AG20443 (cell line): ENCODE results near the gene BICD2.

Experiments
- DNase-seq: peaks from one replicate; pipeline ENCODE4 v3.0.0; 2012; ENCODE audit warnings: low spot score, mixed read lengths

The BICD2 gene

DNA sequence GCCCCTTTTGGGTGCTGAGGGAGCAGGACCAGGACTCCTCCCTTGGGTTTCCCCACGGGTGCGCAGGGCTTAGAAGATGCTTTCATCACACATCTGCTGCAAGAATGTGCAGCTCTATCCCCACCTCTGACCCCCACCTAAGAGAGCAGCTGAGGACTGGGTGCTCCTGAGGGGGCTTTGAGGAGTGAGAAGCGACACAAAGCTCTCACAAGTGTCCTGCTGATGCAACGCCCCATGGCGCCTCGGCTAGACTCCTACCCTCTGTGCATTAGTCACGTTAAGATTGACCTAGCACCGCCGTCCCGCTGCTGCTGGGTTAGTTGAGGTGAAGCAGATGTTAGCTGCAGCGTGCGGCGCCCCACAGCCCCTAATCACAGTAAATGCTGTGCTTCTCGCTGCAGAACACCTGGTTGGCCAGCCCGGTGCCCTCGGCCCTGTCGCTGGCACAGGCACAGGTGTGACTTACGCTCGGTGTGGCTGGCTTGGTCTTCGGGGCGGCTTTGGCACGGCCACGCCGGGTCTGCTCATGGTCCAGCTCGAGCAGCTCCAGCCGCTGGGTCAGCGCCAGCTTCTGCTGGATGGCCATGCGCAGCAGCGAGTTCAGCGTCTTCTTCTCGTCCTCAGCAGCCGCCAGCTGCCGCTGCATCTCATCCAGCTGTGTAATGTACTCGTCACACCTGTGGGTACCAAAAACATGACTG, 49.7 kb downstream of the BICD2 start:
- DNase-seq, result no peak

DNA sequence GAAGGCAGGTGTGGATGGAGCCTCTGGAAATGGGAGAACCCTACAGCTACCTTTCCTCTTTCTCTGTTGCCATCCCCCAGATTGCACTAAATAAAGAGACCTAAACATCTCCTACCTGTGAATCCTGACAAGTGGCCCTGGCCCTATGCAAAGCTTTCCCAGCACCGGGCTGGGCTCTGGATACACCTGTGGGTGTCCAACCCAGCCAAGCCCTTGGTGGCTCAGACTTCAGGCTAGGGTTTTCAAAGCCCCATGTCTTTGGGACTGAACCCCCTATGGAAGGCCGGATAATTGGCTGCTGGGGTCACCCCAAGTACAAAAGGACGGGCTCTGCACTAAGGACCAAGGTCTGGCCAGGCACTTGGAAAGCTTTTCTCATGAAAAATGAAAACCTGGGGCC, 50.6 kb downstream of the BICD2 start:
- no peak for DNase-seq

GRCh38 chr9:92713528-92713927, 51.1 kb downstream of the BICD2 start:
- no peak for DNase-seq

- DNase-seq, result no peak
These were observed 51.9 kb downstream of the BICD2 start for GRCh38 chr9:92712767-92713166.

- no peak for DNase-seq
These were observed 52.8 kb downstream of the BICD2 start for GRCh38 chr9:92711844-92712243.

DNA sequence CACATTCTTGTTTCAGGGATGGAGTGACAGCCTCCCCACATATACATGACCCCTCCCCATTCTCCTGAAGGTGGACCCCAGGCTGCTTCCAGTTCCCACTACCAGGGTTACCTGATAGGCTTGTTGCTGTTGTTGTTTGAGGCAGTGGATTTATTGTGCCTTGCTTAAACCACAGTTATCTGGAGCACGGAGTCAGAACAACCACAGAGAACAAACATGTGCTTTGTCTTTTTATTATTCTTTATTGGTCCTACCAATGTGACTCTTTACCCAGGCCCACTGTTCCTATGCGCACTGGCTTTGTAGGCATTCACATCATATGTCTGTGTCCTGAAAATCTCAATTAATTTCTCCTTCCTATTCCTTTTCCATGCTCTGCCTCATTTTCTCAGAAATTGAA, 53.5 kb downstream of the BICD2 start:
- DNase-seq, result no peak

GRCh38 chr9:92710368-92710767, 54.3 kb downstream of the BICD2 start:
- no peak for DNase-seq

DNA sequence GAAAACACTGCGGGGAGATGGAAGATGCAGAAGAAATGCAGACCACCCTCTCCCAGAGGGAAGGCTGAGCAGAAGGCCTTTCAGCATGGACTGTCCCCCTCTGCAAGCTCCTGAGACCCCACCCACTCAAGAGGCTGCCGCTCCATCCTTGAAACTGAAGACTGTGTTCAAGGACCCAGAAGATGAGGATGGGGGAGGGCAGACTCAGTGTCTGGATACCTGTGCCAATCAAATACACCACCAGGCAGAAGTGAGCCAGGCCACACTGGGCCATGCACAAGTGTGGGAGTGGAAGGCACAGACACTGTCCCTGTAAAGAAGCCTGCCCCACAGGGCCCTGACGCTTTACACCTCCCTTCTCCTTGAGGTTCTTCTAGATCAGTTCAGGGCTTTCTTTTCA, 54.7 kb downstream of the BICD2 start:
- no peak for DNase-seq

DNA sequence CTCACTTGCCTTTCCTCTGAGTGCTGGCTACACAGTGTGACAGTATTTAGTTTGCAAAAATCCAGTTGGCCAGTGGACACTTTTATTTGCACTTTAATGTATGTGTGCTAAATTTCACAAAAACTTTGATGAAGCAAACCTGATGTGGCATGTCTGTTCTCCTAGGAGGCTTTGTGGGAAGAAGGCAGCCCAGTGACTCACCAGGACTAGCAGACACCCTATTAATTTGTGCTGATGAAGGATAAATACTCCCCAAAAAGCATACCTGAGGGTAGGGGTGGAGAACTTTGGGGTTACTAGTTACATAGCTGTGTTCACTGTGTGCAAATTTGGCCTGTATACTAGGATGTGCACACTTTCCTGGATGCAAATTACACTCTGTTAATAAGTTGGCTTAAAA, 55.4 kb downstream of the BICD2 start:
- peak; percentile 18 for DNase-seq

GRCh38 chr9:92707530-92707929, 57.1 kb downstream of the BICD2 start:
- DNase-seq, result no peak

DNA sequence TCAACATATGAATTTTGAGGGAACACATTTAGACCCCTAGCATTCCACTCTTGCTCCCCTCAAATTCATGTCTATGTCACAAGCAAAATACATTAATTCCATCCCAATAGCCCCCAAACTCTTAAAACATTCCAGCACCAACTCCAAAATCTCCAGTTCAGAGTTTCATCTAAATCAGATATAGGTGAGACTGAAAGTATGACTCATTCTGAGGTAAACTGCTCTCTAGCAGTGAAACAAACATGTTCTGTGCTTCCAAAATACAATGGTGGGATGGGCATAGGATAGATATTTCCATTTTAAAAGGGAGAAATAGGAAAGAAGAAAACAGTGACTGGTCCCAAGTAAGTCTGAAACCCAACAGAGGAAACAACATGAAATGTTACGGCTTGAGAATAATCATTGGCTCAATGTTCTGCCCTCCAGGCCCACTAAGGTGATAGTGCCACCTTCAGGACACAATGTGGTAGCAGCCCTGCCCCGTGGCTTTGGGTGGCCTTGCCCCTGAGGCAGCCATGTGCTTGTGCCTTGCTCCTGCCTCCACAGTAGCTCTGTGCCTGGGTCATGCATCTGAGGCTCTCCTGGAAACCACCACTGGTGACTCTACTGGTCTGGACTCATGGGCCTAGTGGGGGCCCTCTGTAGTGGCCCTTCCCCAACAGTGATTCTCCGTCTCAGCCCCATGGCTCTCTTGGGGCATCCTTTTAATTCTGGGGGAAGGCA, 58.3 kb downstream of the BICD2 start:
- DNase-seq, result peak; percentile 44

GRCh38 chr9:92704528-92704927, 60.1 kb downstream of the BICD2 start:
- DNase-seq, result no peak

- no peak for DNase-seq
These were observed 68.0 kb downstream of the BICD2 start for GRCh38 chr9:92696619-92697018.

DNA sequence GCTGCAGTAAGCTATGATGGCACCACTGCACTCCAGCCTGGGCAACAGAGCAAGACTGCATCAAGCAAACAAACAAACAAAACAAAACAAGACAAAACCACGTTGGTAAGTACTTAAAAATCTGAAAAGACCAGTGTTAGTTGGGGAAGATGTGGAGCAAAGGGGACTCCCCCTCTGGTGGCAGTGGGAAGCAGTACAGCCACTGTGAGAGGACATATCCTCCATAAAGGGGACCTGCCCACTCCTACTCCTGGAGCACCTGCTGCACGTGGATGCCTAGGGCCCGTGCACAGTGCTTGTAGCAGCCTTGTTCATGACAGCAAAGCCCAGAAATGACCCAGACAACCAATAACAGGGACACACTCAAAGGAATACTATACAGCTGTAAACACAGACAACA, 77.7 kb downstream of the BICD2 start:
- DNase-seq, result no peak

DNA sequence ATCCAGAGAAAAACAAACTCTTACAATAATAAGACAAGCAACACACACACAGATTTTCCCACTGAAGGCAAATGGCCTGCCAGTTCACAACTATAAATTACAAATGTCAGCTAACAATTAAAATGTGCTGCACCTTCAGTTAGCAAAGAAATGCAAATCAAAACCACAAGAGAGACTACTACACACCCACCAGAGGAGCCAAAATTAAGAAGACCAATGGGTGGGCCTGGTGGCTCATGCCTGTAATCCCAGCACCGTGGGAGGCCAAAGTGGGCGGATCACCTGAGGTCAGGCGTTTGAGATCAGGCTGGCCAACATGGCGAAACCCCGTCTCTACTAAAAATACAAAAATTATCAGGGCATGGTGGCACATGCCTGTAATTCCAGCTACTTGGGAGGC, 79.6 kb downstream of the BICD2 start:
- no peak for DNase-seq

GRCh38 chr9:92682269-92682668, 82.4 kb downstream of the BICD2 start:
- DNase-seq, result no peak

- no peak for DNase-seq
These were observed 84.2 kb downstream of the BICD2 start for GRCh38 chr9:92680166-92681119.

- no peak for DNase-seq
These were observed 85.0 kb downstream of the BICD2 start for GRCh38 chr9:92679413-92680165.

DNA sequence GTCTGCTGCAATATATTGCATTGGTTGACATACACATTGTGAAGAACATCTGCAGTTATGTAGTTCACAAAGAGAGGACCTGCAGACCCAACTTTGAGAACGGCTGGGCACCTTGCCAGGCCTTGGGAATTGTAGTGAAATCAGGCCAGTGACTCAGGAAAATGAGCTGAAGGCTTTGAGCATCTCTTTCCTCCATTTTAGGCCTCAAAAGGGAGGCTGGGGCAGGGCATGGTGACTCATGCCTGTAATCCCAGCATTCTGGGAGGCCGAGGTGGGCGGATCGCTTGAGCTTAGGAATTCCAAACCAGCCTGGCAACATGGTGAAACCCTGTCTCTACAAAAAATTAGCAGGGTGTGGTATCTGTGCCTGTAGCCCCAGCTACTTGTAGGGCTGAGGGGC, 93.3 kb downstream of the BICD2 start:
- DNase-seq, result peak; percentile 42

- peak; percentile 98 for DNase-seq
These were observed 94.5 kb downstream of the BICD2 start, which contains the start of gene IPPK for GRCh38 chr9:92669890-92670708. Gene IPPK (minus strand): TSS chr9:92670131. CDS start chr9:92669988, 143 bp downstream.

DNA sequence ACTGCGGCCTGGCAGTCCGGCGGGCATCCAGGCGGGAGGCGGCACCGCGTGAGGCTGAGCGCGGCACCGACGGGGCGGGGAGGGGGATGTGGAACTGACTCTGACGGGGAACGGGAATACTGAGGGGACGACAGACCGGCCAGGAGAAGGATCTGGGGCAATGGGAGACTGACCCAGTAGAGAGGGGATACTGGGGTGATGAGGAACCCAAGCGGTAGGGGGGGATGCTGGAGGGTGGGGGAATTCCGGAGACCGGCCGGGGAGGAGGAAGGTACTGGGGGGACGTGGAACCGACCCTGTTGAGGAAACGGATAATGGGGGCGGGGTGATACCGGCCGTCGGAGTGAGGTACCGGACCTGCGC, 95.1 kb downstream of the BICD2 start:
- DNase-seq, result peak; percentile 63
